KMS-11 (cell line): ENCODE results near the gene ASZ1.
"Not testable (repeated sequence)": the region's sequence is repeated elsewhere in the genome, so short reads cannot be mapped to it uniquely, and the experiment has no call there.

Experiments
- H2AFZ ChIP-seq: fragments of 200-600 bp; sonication (generic); 2 replicates; pipeline ENCODE4 v1.6.1; 2016; ENCODE audit warnings: antibody characterized with exemption, mixed run types, low read depth
- H3K27ac ChIP-seq: fragments of 200-600 bp; sonication (generic); 2 replicates; pipeline ENCODE4 v1.6.1; 2016; ENCODE audit warnings: mild to moderate bottlenecking, mixed run types
- H3K27me3 ChIP-seq: fragments of 200-600 bp; sonication (generic); 2 replicates; pipeline ENCODE4 v1.6.1; 2017; ENCODE audit warnings: mild to moderate bottlenecking, low read depth, mixed run types, moderate library complexity; ENCODE audit not compliant: insufficient read depth
- H3K36me3 ChIP-seq: fragments of 200-600 bp; sonication (generic); 2 replicates; pipeline ENCODE4 v1.6.1; 2017; ENCODE audit warnings: mild to moderate bottlenecking, mixed run types; ENCODE audit not compliant: insufficient read depth
- H3K4me1 ChIP-seq: fragments of 200-600 bp; sonication (generic); 2 replicates; pipeline ENCODE4 v1.6.1; 2016; ENCODE audit warnings: mild to moderate bottlenecking, low read depth, mixed run types; ENCODE audit not compliant: poor library complexity, severe bottlenecking
- H3K4me2 ChIP-seq: fragments of 200-600 bp; sonication (generic); 2 replicates; pipeline ENCODE4 v1.7.0; 2016; ENCODE audit warnings: mild to moderate bottlenecking, mixed run types
- H3K4me3 ChIP-seq: fragments of 200-600 bp; sonication (generic); IDR thresholded peaks from 2 replicates; pipeline ENCODE4 v1.6.1; 2017; ENCODE audit warnings: low read depth, low read length, mixed read lengths; ENCODE audit not compliant: insufficient read depth
- H3K79me2 ChIP-seq: fragments of 200-600 bp; sonication (generic); 2 replicates; pipeline ENCODE4 v1.6.1; 2016; ENCODE audit warnings: low read depth, mixed run types; ENCODE audit not compliant: insufficient read depth
- H3K9ac ChIP-seq: fragments of 200-600 bp; sonication (generic); 2 replicates; pipeline ENCODE4 v1.6.1; 2016; ENCODE audit warnings: mild to moderate bottlenecking, mixed run types
- H4K20me1 ChIP-seq: fragments of 200-600 bp; sonication (generic); 2 replicates; pipeline ENCODE4 v1.6.1; 2016; ENCODE audit warnings: mild to moderate bottlenecking, mixed run types; ENCODE audit not compliant: insufficient read depth
- TF ChIP-seq, protein P1 (sequence below): fragments of 200-600 bp; sonication (generic); conservative IDR thresholded peaks from 2 replicates; pipeline ENCODE4 v1.6.1; 2017; ENCODE audit warnings: low read depth, mild to moderate bottlenecking, antibody characterized with exemption, low read length, moderate library complexity, mixed read lengths

Gene ASZ1

DNA sequence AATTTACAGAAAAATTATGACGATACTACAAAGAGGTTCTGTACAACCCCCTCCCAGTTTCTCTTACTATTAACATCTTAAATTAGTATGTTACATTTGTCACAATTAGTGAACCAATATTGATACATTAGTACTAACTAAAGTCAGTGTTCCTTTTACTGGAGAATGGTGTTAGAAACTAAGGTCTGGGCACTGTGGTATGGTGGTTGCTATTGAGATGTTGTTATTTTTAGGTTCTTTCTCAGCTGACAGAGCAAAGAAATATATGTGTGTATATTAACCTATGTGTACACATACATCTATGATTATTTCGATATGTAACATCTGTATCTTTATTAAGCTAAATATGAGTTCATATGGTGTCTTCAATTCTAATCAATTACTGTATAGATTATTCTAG, 40.9 kb upstream of the ASZ1 start:
- Histone ChIP-seq H3K4me3 (no peak overlapping the region), H3K36me3 (no peaks in the 10 kb centered on the region), H3K27me3 (no peaks in the 10 kb centered on the region), H3K4me2 (peak overlapping the region; percentile 22), H3K27ac (no peak overlapping the region), H3K4me1 (peaks cover 24% of the 10 kb centered on the region), H3K79me2 (no peaks in the 10 kb centered on the region), H4K20me1 (no peaks in the 10 kb centered on the region), H3K9ac (no peak overlapping the region), H2AFZ (no peak overlapping the region)
- TF ChIP-seq, protein P1, sequence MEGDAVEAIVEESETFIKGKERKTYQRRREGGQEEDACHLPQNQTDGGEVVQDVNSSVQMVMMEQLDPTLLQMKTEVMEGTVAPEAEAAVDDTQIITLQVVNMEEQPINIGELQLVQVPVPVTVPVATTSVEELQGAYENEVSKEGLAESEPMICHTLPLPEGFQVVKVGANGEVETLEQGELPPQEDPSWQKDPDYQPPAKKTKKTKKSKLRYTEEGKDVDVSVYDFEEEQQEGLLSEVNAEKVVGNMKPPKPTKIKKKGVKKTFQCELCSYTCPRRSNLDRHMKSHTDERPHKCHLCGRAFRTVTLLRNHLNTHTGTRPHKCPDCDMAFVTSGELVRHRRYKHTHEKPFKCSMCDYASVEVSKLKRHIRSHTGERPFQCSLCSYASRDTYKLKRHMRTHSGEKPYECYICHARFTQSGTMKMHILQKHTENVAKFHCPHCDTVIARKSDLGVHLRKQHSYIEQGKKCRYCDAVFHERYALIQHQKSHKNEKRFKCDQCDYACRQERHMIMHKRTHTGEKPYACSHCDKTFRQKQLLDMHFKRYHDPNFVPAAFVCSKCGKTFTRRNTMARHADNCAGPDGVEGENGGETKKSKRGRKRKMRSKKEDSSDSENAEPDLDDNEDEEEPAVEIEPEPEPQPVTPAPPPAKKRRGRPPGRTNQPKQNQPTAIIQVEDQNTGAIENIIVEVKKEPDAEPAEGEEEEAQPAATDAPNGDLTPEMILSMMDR = no peak

DNA sequence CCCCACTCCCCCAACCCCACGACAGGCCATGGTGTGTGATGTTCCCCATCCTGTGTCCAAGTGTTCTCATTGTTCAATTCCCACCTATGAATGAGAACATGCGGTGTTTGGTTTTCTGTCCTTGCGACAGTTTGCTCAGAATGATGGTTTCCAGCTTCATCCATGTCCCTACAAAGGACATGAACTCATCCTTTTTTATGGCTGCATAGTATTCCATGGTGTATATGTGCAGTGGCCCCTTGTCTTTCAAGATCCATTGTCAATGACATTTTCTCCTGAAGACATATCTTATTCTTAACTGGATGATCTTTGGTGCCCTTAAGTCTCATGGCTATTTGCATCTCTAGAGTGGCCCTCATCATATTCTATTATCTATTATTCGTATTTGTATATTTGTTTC, 33.5 kb upstream of the ASZ1 start:
- not testable (repeated sequence) for H3K79me2 ChIP-seq, H3K27me3 ChIP-seq, H3K9ac ChIP-seq, H4K20me1 ChIP-seq, H3K27ac ChIP-seq, H3K4me1 ChIP-seq, H3K36me3 ChIP-seq, H3K4me2 ChIP-seq, H3K4me3 ChIP-seq, H2AFZ ChIP-seq

DNA sequence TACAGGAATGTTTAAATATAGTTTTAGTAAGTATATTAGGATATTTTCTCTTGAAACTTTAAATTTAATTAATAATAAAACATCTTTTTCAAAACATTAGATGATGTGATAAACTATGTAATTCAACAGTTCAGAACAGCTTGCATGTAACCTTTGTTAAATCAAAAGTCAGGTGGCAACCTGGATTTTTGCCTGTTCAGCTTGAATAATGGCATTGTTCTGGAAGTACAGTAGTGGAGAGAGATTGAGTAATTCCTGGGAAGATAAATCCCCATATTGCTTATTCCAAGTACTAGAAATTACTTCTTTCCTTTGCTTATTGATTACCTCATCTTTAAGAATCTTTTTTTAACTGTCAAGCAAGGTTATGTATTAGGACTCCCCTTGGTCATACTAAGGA, 32.4 kb upstream of the ASZ1 start:
- Histone ChIP-seq H3K27ac (no peak overlapping the region), H3K4me2 (no peak overlapping the region), H3K9ac (no peak overlapping the region), H3K27me3 (no peaks in the 10 kb centered on the region), H3K4me1 (no peaks in the 10 kb centered on the region), H3K36me3 (no peaks in the 10 kb centered on the region), H2AFZ (no peak overlapping the region), H3K4me3 (no peak overlapping the region), H4K20me1 (no peaks in the 10 kb centered on the region), H3K79me2 (no peaks in the 10 kb centered on the region)
- TF ChIP-seq, protein P1 = no peak

DNA sequence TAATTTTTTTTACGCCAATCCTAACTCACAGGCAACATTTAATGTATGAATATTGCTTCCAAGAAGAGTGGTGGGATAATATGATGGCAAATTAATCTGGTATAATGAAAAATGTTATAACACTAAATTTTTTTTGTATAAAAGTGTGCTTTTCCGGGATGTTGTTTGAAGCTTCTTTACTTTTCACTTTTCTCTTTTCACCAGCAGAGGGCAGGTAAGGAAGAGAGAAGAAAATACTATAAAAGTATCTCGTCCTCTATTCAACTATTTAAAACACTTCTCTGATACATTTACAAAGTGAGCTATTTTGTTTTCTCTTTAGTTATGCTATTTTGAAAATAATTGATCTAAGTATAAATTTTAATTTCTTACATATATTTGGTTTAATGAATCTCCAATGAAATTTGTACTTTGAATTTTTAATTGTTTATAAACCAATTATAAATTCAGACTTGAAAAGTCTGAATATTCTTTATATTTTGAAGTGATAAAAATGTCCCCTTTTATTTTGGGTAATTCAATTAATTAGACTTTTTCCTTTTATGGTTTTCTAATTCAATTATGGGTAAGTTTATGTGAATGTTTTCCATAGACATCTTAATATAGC, 31.8 kb upstream of the ASZ1 start:
- Histone ChIP-seq H3K27me3 (no peaks in the 10 kb centered on the region), H3K4me3 (no peak overlapping the region), H2AFZ (no peak overlapping the region), H3K4me2 (no peak overlapping the region), H4K20me1 (no peaks in the 10 kb centered on the region), H3K79me2 (no peaks in the 10 kb centered on the region), H3K36me3 (no peaks in the 10 kb centered on the region), H3K4me1 (no peaks in the 10 kb centered on the region), H3K9ac (no peak overlapping the region), H3K27ac (no peak overlapping the region)
- TF ChIP-seq, protein P1 = peak; percentile 80

DNA sequence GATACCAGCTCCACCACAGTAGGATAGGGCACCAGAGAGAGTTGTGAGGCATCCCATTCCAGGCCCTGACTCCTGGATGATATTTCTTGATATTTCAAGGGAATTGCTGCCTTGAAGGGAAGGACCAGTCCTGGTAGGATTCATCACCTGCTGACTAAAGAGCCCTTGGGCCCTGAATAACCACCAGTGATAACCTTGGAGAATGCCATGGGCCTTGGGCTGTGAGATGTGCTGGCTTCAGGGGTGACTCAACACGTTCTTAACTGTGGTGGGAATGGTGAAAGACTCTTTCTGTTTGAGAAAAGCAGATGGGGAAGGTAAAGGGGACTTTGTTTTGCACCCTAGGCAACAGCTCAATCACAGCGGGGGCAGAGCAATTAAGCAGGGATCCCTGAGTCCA, 21.4 kb upstream of the ASZ1 start:
- H3K36me3 ChIP-seq = no peaks in the 10 kb centered on the region
- H3K27me3 ChIP-seq = no peaks in the 10 kb centered on the region
- H3K4me2 ChIP-seq = no peak overlapping the region
- H3K4me1 ChIP-seq = no peaks in the 10 kb centered on the region
- H3K79me2 ChIP-seq = no peaks in the 10 kb centered on the region
- no peak overlapping the region for H3K9ac ChIP-seq
- H2AFZ ChIP-seq = no peak overlapping the region
- H3K27ac ChIP-seq = no peak overlapping the region
- no peaks in the 10 kb centered on the region for H4K20me1 ChIP-seq
- TF ChIP-seq, protein P1 = no peak
- H3K4me3 ChIP-seq = no peak overlapping the region
